SH-SY5Y (cell line): ENCODE measurements around the gene ETV6.

Experiments
- GATA2 ChIP-seq: IDR thresholded peaks from 2 replicates; pipeline ENCODE4 v1.6.1; 2011; ENCODE audit warnings: mild to moderate bottlenecking, low read depth, low read length
- GATA3 ChIP-seq: IDR thresholded peaks from 2 replicates; pipeline ENCODE4 v1.6.1; 2011; ENCODE audit warnings: low read depth, mild to moderate bottlenecking, low read length, moderate library complexity

DNA sequence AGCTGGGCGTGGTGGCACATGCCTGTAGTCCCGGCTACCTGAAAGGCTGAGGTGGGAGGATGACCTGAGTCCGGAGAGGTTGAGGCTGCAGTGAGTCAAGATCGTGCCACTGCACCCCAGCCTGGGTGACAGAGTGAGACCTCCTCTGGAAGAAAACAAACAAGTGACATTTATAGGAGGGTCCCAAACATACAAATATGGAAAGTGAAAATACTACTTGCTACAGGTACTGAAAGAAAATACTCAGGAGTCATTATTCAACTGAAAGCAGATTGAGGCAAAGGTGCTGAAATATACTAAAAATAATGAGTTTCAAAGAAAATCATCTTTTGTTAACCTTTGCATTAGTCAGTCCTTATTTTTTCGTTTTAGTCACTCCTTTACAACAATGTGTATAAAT is 53.5 kb downstream of the ETV6 start:
- TF ChIP-seq GATA3 (no peak), GATA2 (no peak)
